OCI-LY3 (cell line): ENCODE measurements around the gene OR10A3.

Experiments used
- EZH2phosphoT487 ChIP-seq: fragments of 200-600 bp; shearing (Covaris generic); IDR thresholded peaks from 2 replicates; pipeline ENCODE4 v1.6.1; 2018; ENCODE audit warnings: antibody characterized with exemption, mixed run types, low read depth
- TF ChIP-seq, protein P1 (sequence below): fragments of 200-600, 300-600 bp; sonication (generic); IDR thresholded peaks from 2 replicates; pipeline ENCODE4 v1.5.1; 2014; ENCODE audit warnings: antibody characterized with exemption, low read length, low read depth

DNA sequence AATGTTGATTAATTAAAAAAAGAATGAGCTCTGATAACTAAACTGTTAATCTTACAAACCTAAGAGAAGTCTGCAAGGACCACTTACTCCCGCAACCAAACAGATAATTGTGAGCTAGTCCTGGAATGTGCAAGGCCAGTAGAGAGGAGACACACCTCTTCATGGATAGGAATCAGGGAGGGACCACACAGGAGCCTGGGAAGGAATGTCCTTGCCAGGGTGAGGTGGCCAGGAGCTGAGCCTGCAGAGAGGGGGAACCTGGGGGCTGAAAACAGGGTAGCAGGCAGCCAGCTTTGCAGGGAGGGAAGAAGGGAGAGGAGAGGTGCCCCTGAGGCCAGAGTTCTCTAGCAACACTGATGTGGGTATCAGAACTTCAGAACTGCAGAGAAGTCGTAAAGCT, 33.2 kb upstream of the OR10A3 start:
- TF ChIP-seq, protein P1, sequence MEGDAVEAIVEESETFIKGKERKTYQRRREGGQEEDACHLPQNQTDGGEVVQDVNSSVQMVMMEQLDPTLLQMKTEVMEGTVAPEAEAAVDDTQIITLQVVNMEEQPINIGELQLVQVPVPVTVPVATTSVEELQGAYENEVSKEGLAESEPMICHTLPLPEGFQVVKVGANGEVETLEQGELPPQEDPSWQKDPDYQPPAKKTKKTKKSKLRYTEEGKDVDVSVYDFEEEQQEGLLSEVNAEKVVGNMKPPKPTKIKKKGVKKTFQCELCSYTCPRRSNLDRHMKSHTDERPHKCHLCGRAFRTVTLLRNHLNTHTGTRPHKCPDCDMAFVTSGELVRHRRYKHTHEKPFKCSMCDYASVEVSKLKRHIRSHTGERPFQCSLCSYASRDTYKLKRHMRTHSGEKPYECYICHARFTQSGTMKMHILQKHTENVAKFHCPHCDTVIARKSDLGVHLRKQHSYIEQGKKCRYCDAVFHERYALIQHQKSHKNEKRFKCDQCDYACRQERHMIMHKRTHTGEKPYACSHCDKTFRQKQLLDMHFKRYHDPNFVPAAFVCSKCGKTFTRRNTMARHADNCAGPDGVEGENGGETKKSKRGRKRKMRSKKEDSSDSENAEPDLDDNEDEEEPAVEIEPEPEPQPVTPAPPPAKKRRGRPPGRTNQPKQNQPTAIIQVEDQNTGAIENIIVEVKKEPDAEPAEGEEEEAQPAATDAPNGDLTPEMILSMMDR: no peak
- no peak for TF ChIP-seq EZH2phosphoT487
